H9 (cell line): ENCODE results near the gene TMEM44. TPM values are rescaled to one million over a fixed set of nuclear protein-coding genes. Genes with fewer than 3 reads are reported as not detected.

Experiments used
- DNase-seq: peaks from one replicate; pipeline ENCODE4 v3.0.0-alpha.2; 2017
- H2AFZ ChIP-seq: one replicate; pipeline ENCODE4 v1.6.1; 2013; ENCODE audit warnings: mild to moderate bottlenecking, low read length, control low read depth, moderate library complexity
- H2AK5ac ChIP-seq: 2 replicates; pipeline ENCODE4 v1.6.1; 2013; ENCODE audit warnings: low read length, control low read depth, mixed read lengths; ENCODE audit not compliant: insufficient read length
- H2BK120ac ChIP-seq: one replicate; pipeline ENCODE4 v1.6.1; 2013; ENCODE audit warnings: low read depth, mild to moderate bottlenecking, low read length, control low read depth, inconsistent platforms; ENCODE audit not compliant: poor library complexity, severe bottlenecking
- H2BK12ac ChIP-seq: 2 replicates; pipeline ENCODE4 v1.6.1; 2013; ENCODE audit warnings: low read length, control low read depth, mixed read lengths, low read depth; ENCODE audit not compliant: insufficient read length
- H2BK15ac ChIP-seq: 2 replicates; pipeline ENCODE4 v1.6.1; 2013; ENCODE audit warnings: low read depth, low read length, control low read depth
- H2BK20ac ChIP-seq: one replicate; pipeline ENCODE4 v1.6.1; 2013; ENCODE audit warnings: low read depth, mild to moderate bottlenecking, low read length, control low read depth, inconsistent platforms; ENCODE audit not compliant: poor library complexity, severe bottlenecking
- H2BK5ac ChIP-seq: 2 replicates; pipeline ENCODE4 v1.6.1; 2013; ENCODE audit warnings: low read length, control low read depth, mixed read lengths; ENCODE audit not compliant: insufficient read length
- H3K14ac ChIP-seq: 2 replicates; pipeline ENCODE4 v1.6.1; 2013; ENCODE audit warnings: low read length, control low read depth; ENCODE audit not compliant: insufficient read depth
- H3K18ac ChIP-seq: 2 replicates; pipeline ENCODE4 v1.6.1; 2013; ENCODE audit warnings: low read depth, mild to moderate bottlenecking, mixed read lengths, low read length, control low read depth; ENCODE audit not compliant: insufficient read length
- H3K23ac ChIP-seq: 2 replicates; pipeline ENCODE4 v1.6.1; 2013; ENCODE audit warnings: low read length, control low read depth, mixed read lengths, low read depth; ENCODE audit not compliant: insufficient read length
- H3K23me2 ChIP-seq: 2 replicates; pipeline ENCODE4 v1.6.1; 2013; ENCODE audit warnings: low read depth, mild to moderate bottlenecking, mixed read lengths, low read length, control low read depth; ENCODE audit not compliant: insufficient read length, poor library complexity, severe bottlenecking
- H3K27ac ChIP-seq: 2 replicates; pipeline ENCODE4 v1.5.1; 2013; ENCODE audit warnings: low read length, control low read depth, mixed read lengths, low read depth; ENCODE audit not compliant: insufficient read length
- H3K27me3 ChIP-seq: 2 replicates; pipeline ENCODE4 v1.6.1; 2013; ENCODE audit warnings: low read length, control low read depth, inconsistent platforms; ENCODE audit not compliant: insufficient read depth
- H3K4ac ChIP-seq: 2 replicates; pipeline ENCODE4 v1.6.1; 2013; ENCODE audit warnings: low read depth, mild to moderate bottlenecking, control low read depth, inconsistent platforms, low read length, moderate library complexity
- H3K4me1 ChIP-seq: 2 replicates; pipeline ENCODE4 v1.6.1; 2013; ENCODE audit warnings: low read length, control low read depth, inconsistent platforms; ENCODE audit not compliant: insufficient read depth
- H3K4me2 ChIP-seq: 2 replicates; pipeline ENCODE4 v1.6.1; 2013; ENCODE audit warnings: low read length, control low read depth, mixed read lengths; ENCODE audit not compliant: insufficient read length, insufficient read depth
- H3K56ac ChIP-seq: 2 replicates; pipeline ENCODE4 v1.6.1; 2013; ENCODE audit warnings: low read depth, mild to moderate bottlenecking, mixed read lengths, low read length, control low read depth; ENCODE audit not compliant: insufficient read length
- H3K79me1 ChIP-seq: 2 replicates; pipeline ENCODE4 v1.6.1; 2013; ENCODE audit warnings: low read depth, mild to moderate bottlenecking, moderate library complexity, low read length, control low read depth, inconsistent platforms; ENCODE audit not compliant: insufficient read depth, poor library complexity, severe bottlenecking
- H3K79me2 ChIP-seq: 2 replicates; pipeline ENCODE4 v1.6.1; 2013; ENCODE audit warnings: low read length, control low read depth, inconsistent platforms; ENCODE audit not compliant: insufficient read depth
- H3K9ac ChIP-seq: 2 replicates; pipeline ENCODE4 v1.6.1; 2013; ENCODE audit warnings: low read length, control low read depth, mixed read lengths; ENCODE audit not compliant: insufficient read length; ENCODE audit errors: extremely low read depth
- H3K9me3 ChIP-seq: one replicate; pipeline ENCODE4 v1.6.1; 2013; ENCODE audit warnings: low read depth, low read length, inconsistent platforms; ENCODE audit not compliant: control insufficient read depth
- H3T11ph ChIP-seq: one replicate; pipeline ENCODE4 v1.6.1; 2013; ENCODE audit warnings: mild to moderate bottlenecking, low read length, control low read depth, inconsistent platforms
- H4K20me1 ChIP-seq: one replicate; pipeline ENCODE4 v1.6.1; 2013; ENCODE audit not compliant: control insufficient read depth, insufficient read length, insufficient read depth
- H4K5ac ChIP-seq: 2 replicates; pipeline ENCODE4 v1.6.1; 2013; ENCODE audit warnings: low read depth, mild to moderate bottlenecking, mixed read lengths, low read length, control low read depth; ENCODE audit not compliant: insufficient read length
- H4K8ac ChIP-seq: replicated peaks from 2 replicates; pipeline ENCODE4 v1.6.1; 2013; ENCODE audit warnings: low read length, control low read depth, mixed read lengths, low read depth; ENCODE audit not compliant: insufficient read length
- H4K91ac ChIP-seq: 2 replicates; pipeline ENCODE4 v1.6.1; 2013; ENCODE audit warnings: low read depth, mild to moderate bottlenecking, moderate library complexity, mixed read lengths, low read length, control low read depth; ENCODE audit not compliant: insufficient read length
- H3K27ac Mint-ChIP-seq, 3 experiments: 2 replicates in 2 of 3; 3 replicates in 1 of 3; pipeline ENCODE4 v1.8.0; 2020 to 2021; ENCODE audit warnings: mixed read lengths in 3 of 3, mild to moderate bottlenecking in 1 of 3, moderate library complexity in 1 of 3
- H3K27me3 Mint-ChIP-seq: 2 replicates; pipeline ENCODE4 v1.8.0; 2021; ENCODE audit warnings: low read depth, mild to moderate bottlenecking, moderate library complexity, mixed read lengths
- H3K36me3 Mint-ChIP-seq, 3 experiments: 2 replicates in 2 of 3; 3 replicates in 1 of 3; pipeline ENCODE4 v1.8.0; 2020 to 2021; ENCODE audit warnings: low read depth in 3 of 3, mixed read lengths in 3 of 3; ENCODE audit not compliant: insufficient read depth in 1 of 3
- H3K4me1 Mint-ChIP-seq, 2 experiments: 2 replicates each; pipeline ENCODE4 v1.8.0; 2020; ENCODE audit warnings: mixed read lengths in 2 of 2
- H3K4me3 Mint-ChIP-seq, 2 experiments: 2 replicates in 1 of 2; 3 replicates in 1 of 2; pipeline ENCODE4 v1.8.0; 2020 to 2021; ENCODE audit warnings: mild to moderate bottlenecking in 2 of 2, mixed read lengths in 2 of 2, moderate library complexity in 1 of 2
- H3K9me3 Mint-ChIP-seq, 2 experiments: 2 replicates in 1 of 2; 3 replicates in 1 of 2; pipeline ENCODE4 v1.8.0; 2020; ENCODE audit warnings: mild to moderate bottlenecking in 2 of 2, mixed read lengths in 2 of 2, moderate library complexity in 1 of 2
- WGBS: extraction: QIAGEN DNeasy Blood & Tissue Kit; methylation state at CpG from one replicate; pipeline ENCODE4 v1.1.7; 2013; ENCODE audit warnings: missing lambda C conversion rate, low lambda C conversion rate, mixed read lengths; ENCODE audit not compliant: insufficient read length; ENCODE audit errors: extremely low coverage; 5-methylcytosine and 5-hydroxymethylcytosine counted together
- total RNA-seq: library from RNA; stranded (reverse); gene quantifications from 2 replicates; pipeline ENCODE4 v1.2.1, GENCODE V29; 2021
- TF ChIP-seq, protein P1 (sequence below): fragments of 200-600 bp; sonication (generic); conservative IDR thresholded peaks from 3 replicates; pipeline ENCODE4 v1.8.0; 2021; ENCODE audit warnings: antibody characterized with exemption, mild to moderate bottlenecking

The TMEM44 gene
- total RNA-seq, 1 experiment from 2014 or later: 19.8 TPM

GRCh38 chr3:194582196-194582905 is 50.9 kb downstream of the TMEM44 start:
- Histone ChIP-seq H4K20me1 (no peaks in the 10 kb centered on the region), H2AK5ac (no peak overlapping the region), H3K9me3 (no peaks in the 10 kb centered on the region), H3K79me2 (no peaks in the 10 kb centered on the region), H4K5ac (no peak overlapping the region), H3K4ac (no peak overlapping the region), H3K27ac (no peak overlapping the region), H2AFZ (no peak overlapping the region), H3K79me1 (no peaks in the 10 kb centered on the region), H2BK15ac (no peak overlapping the region), H3K14ac (no peak overlapping the region), H4K8ac (no peak overlapping the region), H3K27me3 (no peaks in the 10 kb centered on the region), H3K56ac (no peak overlapping the region), H3K18ac (no peak overlapping the region), H2BK12ac (no peak overlapping the region), H2BK5ac (no peak overlapping the region), H3K4me2 (no peak overlapping the region), H2BK20ac (no peak overlapping the region), H3K9ac (no peak overlapping the region), H3K4me1 (no peaks in the 10 kb centered on the region), H3K23ac (no peak overlapping the region), H3K23me2 (peaks cover 7% of the 10 kb centered on the region), H2BK120ac (no peak overlapping the region), H4K91ac (no peak overlapping the region), H3T11ph (no peak overlapping the region)
- WGBS: no CpG with 5 or more reads among the region's 24 CpGs
- peak; percentile 38 for DNase-seq
- Mint-ChIP-seq H3K4me3 (peak overlapping the region; percentile 48 to 65; a peak in 4 of 5 replicates), H3K36me3 (peaks cover 0 to 2% (median 0%) of the 10 kb centered on the region in 3 experiments; a peak in 2 of 7 replicates), H3K4me1 (peaks cover 7 to 9% of the 10 kb centered on the region in 2 experiments), H3K9me3 (no peaks in the 10 kb centered on the region), H3K27me3 (no peaks in the 10 kb centered on the region; the same call in none of the 2 replicates), H3K27ac (peak overlapping the region in 1 of 3 experiments; percentile 57; a peak in 1 of 7 replicates)
- TF ChIP-seq, protein P1, sequence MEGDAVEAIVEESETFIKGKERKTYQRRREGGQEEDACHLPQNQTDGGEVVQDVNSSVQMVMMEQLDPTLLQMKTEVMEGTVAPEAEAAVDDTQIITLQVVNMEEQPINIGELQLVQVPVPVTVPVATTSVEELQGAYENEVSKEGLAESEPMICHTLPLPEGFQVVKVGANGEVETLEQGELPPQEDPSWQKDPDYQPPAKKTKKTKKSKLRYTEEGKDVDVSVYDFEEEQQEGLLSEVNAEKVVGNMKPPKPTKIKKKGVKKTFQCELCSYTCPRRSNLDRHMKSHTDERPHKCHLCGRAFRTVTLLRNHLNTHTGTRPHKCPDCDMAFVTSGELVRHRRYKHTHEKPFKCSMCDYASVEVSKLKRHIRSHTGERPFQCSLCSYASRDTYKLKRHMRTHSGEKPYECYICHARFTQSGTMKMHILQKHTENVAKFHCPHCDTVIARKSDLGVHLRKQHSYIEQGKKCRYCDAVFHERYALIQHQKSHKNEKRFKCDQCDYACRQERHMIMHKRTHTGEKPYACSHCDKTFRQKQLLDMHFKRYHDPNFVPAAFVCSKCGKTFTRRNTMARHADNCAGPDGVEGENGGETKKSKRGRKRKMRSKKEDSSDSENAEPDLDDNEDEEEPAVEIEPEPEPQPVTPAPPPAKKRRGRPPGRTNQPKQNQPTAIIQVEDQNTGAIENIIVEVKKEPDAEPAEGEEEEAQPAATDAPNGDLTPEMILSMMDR: peak; percentile 28; the same call in 1 of the 3 replicates
